PC-9 (cell line): Measurements from ENCODE around the gene KIAA0753. TPM values are rescaled to one million over a fixed set of nuclear protein-coding genes. Genes with fewer than 3 reads are reported as not detected.
A peak's percentile ranks its signal among the peaks of the same experiment; 100 is the strongest.

Experiments
- BruUV-seq: library from RNA; stranded (reverse); fragments of 400-500 nt; replicated peaks from 2 replicates; lab custom pipeline; 2021; lab: Mats Ljungman, UMichigan
- CTCF ChIA-PET: fragments of 300-600 bp; sonication (Branson Sonifier 250); formaldehyde crosslinking; loops from one replicate; lab custom pipeline; 2022; ENCODE audit warnings: antibody characterized with exemption; lab: Charles Lee
- POLR2A ChIA-PET: fragments of 300-600 bp; sonication (Branson Sonifier 250); formaldehyde crosslinking; loops from one replicate; lab custom pipeline; 2022; ENCODE audit warnings: antibody characterized with exemption; ENCODE audit not compliant: unreplicated experiment; lab: Charles Lee
- DNase-seq, 2 experiments: peaks; one replicate each; pipeline versions ENCODE4 v3.0.0 to v3.0.0-alpha.2; 2015 to 2022; ENCODE audit warnings: mixed read lengths in 1 of 2
- H2AFZ ChIP-seq: fragments of 200-600 bp; sonication (generic); 2 replicates; pipeline ENCODE4 v1.8.1; 2017; ENCODE audit warnings: antibody characterized with exemption
- H3F3A ChIP-seq: fragments of 200-600 bp; sonication (generic); 2 replicates; pipeline ENCODE4 v1.8.1; 2017; ENCODE audit warnings: antibody characterized with exemption, mild to moderate bottlenecking, low read depth; ENCODE audit not compliant: insufficient read depth
- H3K27ac ChIP-seq: fragments of 200-600 bp; sonication (generic); 2 replicates; pipeline ENCODE4 v1.6.1; 2016; ENCODE audit warnings: mixed run types
- H3K27me3 ChIP-seq: fragments of 200-600 bp; sonication (generic); 2 replicates; pipeline ENCODE4 v1.6.1; 2016; ENCODE audit warnings: low read depth, mixed run types; ENCODE audit not compliant: insufficient read depth
- H3K36me3 ChIP-seq: fragments of 200-600 bp; sonication (generic); 2 replicates; pipeline ENCODE4 v1.6.1; 2016; ENCODE audit warnings: low read depth, mixed run types
- H3K4me1 ChIP-seq: fragments of 200-600 bp; sonication (generic); replicated peaks from 2 replicates; pipeline ENCODE4 v1.6.1; 2016; ENCODE audit warnings: mixed run types; ENCODE audit not compliant: insufficient read depth
- H3K4me2 ChIP-seq: fragments of 200-600 bp; sonication (generic); 2 replicates; pipeline ENCODE4 v1.6.1; 2017; ENCODE audit warnings: mixed run types
- H3K4me3 ChIP-seq: fragments of 200-600 bp; sonication (generic); 2 replicates; pipeline ENCODE4 v1.6.1; 2016; ENCODE audit warnings: mixed run types
- H3K79me2 ChIP-seq: fragments of 200-600 bp; sonication (generic); 2 replicates; pipeline ENCODE4 v1.6.1; 2017; ENCODE audit warnings: low read depth, mixed run types
- H3K9me2 ChIP-seq: fragments of 200-600 bp; sonication (generic); 2 replicates; pipeline ENCODE4 v1.8.1; 2017; ENCODE audit warnings: mild to moderate bottlenecking; ENCODE audit not compliant: insufficient read depth
- H3K9me3 ChIP-seq: fragments of 200-600 bp; sonication (generic); 2 replicates; pipeline ENCODE4 v1.8.1; 2016; ENCODE audit warnings: low read depth; ENCODE audit not compliant: insufficient read depth
- H4K20me1 ChIP-seq: fragments of 200-600 bp; sonication (generic); 2 replicates; pipeline ENCODE4 v1.8.1; 2017; ENCODE audit not compliant: insufficient read depth
- EZH2 ChIP-seq: fragments of 200-600 bp; sonication (generic); IDR thresholded peaks from 2 replicates; pipeline ENCODE4 v1.8.0; 2017; ENCODE audit warnings: antibody characterized with exemption, low read depth
- intact Hi-C: fragments of 100-400 bp; cut with micrococcal nuclease; formaldehyde crosslinking; loops from one replicate; pipeline ENCODE4 v1.10.0; 2022; ENCODE audit not compliant: unreplicated experiment
- total RNA-seq: library from RNA; stranded (reverse); gene quantifications from 2 replicates; pipeline ENCODE4 v1.2.3, GENCODE V29; 2021
- TF ChIP-seq, protein P1 (sequence below): fragments of 200-600 bp; sonication (generic); conservative IDR thresholded peaks from 2 replicates; pipeline ENCODE4 v1.6.1; 2017; ENCODE audit warnings: mixed run types, antibody characterized with exemption, mild to moderate bottlenecking, moderate library complexity

Gene KIAA0753
- total RNA-seq, 1 experiment from 2014 or later = 47.0 TPM

DNA sequence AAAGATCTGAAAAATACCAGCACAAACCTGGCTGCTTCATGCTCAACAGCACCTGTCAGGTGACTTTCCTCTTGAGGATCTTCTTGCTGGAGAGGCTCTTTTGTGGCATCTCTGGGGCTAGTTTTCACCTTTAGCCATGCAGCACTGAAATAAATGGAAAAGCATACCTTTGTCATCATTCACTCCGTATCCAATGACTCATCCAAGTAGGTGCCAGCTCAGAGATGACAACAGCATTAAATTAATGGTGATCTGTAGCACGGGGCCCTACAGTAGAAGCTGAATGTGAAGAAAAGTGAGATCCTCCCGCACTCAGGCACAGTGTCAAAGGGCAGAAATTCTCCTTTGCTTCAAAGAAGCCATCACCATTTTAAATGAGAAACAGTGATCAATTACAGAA is 32.2 kb downstream of the KIAA0753 start:
- intact Hi-C loops = loop anchor here (1.0 to 2.0 kb wide), 2 partner anchors 52 to 137 kb away; partner anchors contain the start of gene PITPNM3
- H3K79me2 ChIP-seq = no peaks in the 10 kb centered on the region
- peak; percentile 53 to 83 for DNase-seq
- H3K27me3 ChIP-seq = no peaks in the 10 kb centered on the region
- H3K36me3 ChIP-seq = peaks cover 55% of the 10 kb centered on the region
- BruUV-seq = no TSS peak
- peak overlapping the region; percentile 10; the same call in 1 of the 2 replicates for H3K4me2 ChIP-seq
- peaks cover 21% of the 10 kb centered on the region for H3F3A ChIP-seq
- CTCF ChIA-PET = interaction anchor here (0.6 kb wide), 1 partner anchor 606 kb away, joined by 3 read pairs; no protein-coding TSS in a partner anchor
- H3K27ac ChIP-seq = peak overlapping the region; percentile 66
- H3K9me3 ChIP-seq = no peaks in the 10 kb centered on the region
- H4K20me1 ChIP-seq = 0 out of 2 replicates have a peak, but pooled peaks cover 4% of the 10 kb centered on the region
- no peak for TF ChIP-seq EZH2
- TF ChIP-seq, protein P1, sequence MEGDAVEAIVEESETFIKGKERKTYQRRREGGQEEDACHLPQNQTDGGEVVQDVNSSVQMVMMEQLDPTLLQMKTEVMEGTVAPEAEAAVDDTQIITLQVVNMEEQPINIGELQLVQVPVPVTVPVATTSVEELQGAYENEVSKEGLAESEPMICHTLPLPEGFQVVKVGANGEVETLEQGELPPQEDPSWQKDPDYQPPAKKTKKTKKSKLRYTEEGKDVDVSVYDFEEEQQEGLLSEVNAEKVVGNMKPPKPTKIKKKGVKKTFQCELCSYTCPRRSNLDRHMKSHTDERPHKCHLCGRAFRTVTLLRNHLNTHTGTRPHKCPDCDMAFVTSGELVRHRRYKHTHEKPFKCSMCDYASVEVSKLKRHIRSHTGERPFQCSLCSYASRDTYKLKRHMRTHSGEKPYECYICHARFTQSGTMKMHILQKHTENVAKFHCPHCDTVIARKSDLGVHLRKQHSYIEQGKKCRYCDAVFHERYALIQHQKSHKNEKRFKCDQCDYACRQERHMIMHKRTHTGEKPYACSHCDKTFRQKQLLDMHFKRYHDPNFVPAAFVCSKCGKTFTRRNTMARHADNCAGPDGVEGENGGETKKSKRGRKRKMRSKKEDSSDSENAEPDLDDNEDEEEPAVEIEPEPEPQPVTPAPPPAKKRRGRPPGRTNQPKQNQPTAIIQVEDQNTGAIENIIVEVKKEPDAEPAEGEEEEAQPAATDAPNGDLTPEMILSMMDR = no peak
- H3K9me2 ChIP-seq = no peaks in the 10 kb centered on the region
- H3K4me3 ChIP-seq = no peak overlapping the region
- H2AFZ ChIP-seq = no peak overlapping the region
- POLR2A ChIA-PET = interaction anchor here (0.6 to 1.6 kb wide), 4 partner anchors 9 to 164 kb away, joined by 4 to 14 read pairs (median 7); partner anchors contain the start of gene PIMREG
- peaks cover 16% of the 10 kb centered on the region for H3K4me1 ChIP-seq

DNA sequence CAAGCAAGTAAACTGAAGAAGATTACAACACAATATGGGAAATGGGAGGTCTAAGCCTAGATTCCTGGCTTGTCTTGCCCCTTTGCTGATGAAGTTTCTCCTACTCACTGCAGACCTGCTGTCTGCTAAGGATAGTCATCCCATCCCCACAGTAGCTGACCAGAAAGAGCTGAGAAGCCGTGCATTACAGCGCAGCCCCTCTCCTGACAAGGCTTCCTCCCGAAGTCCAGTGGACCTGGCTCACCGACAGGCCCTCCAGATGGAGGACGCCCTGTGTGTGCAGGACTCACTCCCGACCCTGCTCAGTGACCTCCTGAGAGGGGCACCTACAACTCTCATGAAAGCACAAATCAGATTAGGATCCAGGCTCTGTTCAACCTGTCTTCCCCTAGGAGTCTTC is 35.4 kb downstream of the KIAA0753 start:
- intact Hi-C loops = no loop called here
- no peaks in the 10 kb centered on the region for H3K9me3 ChIP-seq
- TF ChIP-seq EZH2 = no peak
- TF ChIP-seq, protein P1 = no peak
- H2AFZ ChIP-seq = no peak overlapping the region
- peaks cover 21% of the 10 kb centered on the region for H3F3A ChIP-seq
- peaks cover 64% of the 10 kb centered on the region for H3K36me3 ChIP-seq
- H3K79me2 ChIP-seq = peaks cover 7% of the 10 kb centered on the region; the same call in 1 of the 2 replicates
- H3K9me2 ChIP-seq = no peaks in the 10 kb centered on the region
- no peaks in the 10 kb centered on the region for H3K27me3 ChIP-seq
- peaks cover 6% of the 10 kb centered on the region; the same call in 1 of the 2 replicates for H4K20me1 ChIP-seq
- ChIA-PET CTCF (no interaction called here), POLR2A (no interaction called here)
- no peak overlapping the region for H3K4me3 ChIP-seq
- peaks cover 16% of the 10 kb centered on the region for H3K4me1 ChIP-seq
- H3K4me2 ChIP-seq = no peak overlapping the region
- H3K27ac ChIP-seq = no peak overlapping the region
- no TSS peak for BruUV-seq
- DNase-seq = no peak

DNA sequence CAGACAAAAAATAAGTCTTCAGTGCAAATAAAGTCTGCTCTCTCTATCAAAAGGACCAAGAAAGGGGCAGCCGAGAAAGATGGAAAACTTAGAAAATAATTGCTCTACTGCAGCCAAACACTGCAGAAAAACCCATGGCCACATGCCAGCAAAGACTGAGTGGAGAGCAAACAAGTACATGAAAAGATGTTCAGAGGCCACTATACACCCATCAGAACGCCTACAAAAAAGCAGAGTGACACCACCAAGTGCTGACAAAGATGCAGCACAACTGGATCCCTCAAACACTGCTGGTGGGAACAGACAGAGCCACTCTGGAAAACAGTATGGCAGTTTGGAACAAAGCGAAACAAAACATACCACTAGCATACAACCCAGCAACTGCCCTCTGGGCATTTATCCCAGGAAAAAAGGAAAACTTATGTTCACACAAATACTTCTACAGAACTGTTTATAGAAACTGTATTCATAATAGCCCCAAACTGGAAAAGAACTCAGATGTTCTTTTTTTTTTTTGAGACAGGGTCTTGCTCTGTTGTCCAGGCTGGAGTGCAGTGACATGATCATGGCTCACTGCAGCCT is 36.7 kb downstream of the KIAA0753 start:
- TF ChIP-seq EZH2 = no peak
- TF ChIP-seq, protein P1 = no peak
- Histone ChIP-seq H3K27me3 (no peaks in the 10 kb centered on the region), H3K9me2 (no peaks in the 10 kb centered on the region), H3K79me2 (peaks cover 7% of the 10 kb centered on the region; the same call in 1 of the 2 replicates), H3K4me1 (peaks cover 12% of the 10 kb centered on the region), H3F3A (peaks cover 16% of the 10 kb centered on the region), H3K4me2 (no peak overlapping the region), H2AFZ (no peak overlapping the region), H3K36me3 (peaks cover 73% of the 10 kb centered on the region), H3K4me3 (no peak overlapping the region), H4K20me1 (peaks cover 6% of the 10 kb centered on the region; the same call in 1 of the 2 replicates), H3K9me3 (no peaks in the 10 kb centered on the region), H3K27ac (no peak overlapping the region)
- no TSS peak for BruUV-seq
- intact Hi-C loops = no loop called here
- CTCF ChIA-PET = no interaction called here
- POLR2A ChIA-PET = no interaction called here
- no peak for DNase-seq
